ENCODE results near the gene EYS.
"Not testable (repeated sequence)": the region's sequence is repeated elsewhere in the genome, so short reads cannot be mapped to it uniquely, and the experiment has no call there.

EYS gene

DNA sequence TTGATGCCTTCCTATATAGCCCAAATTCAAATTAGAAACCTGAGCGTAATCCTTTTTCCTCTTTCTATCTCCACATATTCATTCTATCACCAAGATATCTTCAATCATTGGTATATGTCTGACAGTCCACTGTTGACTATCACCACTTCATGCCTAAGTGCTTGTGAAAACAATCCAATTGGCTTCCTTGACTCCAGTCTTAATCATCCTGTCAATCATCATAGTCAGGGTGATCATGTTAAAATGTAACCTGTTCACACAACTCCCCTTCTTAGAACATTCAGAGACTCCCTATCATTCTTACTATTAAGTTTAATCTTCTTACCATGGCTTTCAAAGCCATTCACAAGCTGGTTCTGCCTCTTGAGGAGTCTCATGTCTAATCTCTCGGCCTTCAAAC, 1454.8 kb downstream of the EYS start:
- no peak for TF ChIP-seq CTCF (IDR thresholded peaks at IDR 0.05; ENCODE audit: low read depth, low read length)
- no peak overlapping the region for H3K4me3 ChIP-seq (ENCODE audit: low read depth, low read length)

GRCh38 chr6:64250126-64250525, 1456.9 kb downstream of the EYS start:
- TF ChIP-seq CTCF (IDR thresholded peaks at IDR 0.05; ENCODE audit: low read depth, low read length) = peak; percentile 50; the same call in 1 of the 2 replicates
- H3K4me3 ChIP-seq (ENCODE audit: low read depth, low read length) = no peak overlapping the region

- H3K4me3 ChIP-seq (ENCODE audit: low read depth, low read length) = no peak overlapping the region
- TF ChIP-seq CTCF (IDR thresholded peaks at IDR 0.05; ENCODE audit: low read depth, low read length) = no peak
These were observed 1457.9 kb downstream of the EYS start for GRCh38 chr6:64249115-64249514.

- no peak for TF ChIP-seq CTCF (IDR thresholded peaks at IDR 0.05; ENCODE audit: low read depth, low read length)
These were observed 1463.4 kb downstream of the EYS start for GRCh38 chr6:64243618-64244017.

DNA sequence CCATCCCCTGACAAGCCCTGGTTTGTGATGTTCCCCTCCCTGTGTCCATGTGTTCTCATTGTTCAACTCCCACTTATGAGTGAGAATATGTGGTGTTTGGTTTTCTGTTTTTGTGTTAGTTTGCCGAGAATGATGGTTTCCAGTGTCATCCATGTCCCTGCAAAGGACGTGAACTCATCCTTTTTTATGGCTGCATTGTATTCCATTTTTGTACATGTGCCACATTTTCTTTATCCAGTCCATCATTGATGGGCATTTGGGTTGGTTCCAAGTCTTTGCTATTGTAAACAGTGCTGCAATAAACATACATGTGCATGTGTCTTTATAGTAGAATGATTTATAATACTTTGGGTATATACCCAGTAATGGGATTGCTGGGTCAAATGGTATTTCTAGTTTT, 1468.1 kb downstream of the EYS start:
- H3K4me3 ChIP-seq (ENCODE audit: low read depth, low read length) = not testable (repeated sequence)

More at GRCh38 chr6:64243618-64244017, 1463.4 kb downstream of the EYS start:
- H3K4me3 ChIP-seq (ENCODE audit: low read depth, low read length) = no peak overlapping the region

GRCh38 chr6:64238071-64238470, 1469.0 kb downstream of the EYS start:
- no peak for TF ChIP-seq CTCF (IDR thresholded peaks at IDR 0.05; ENCODE audit: low read depth, low read length)
- no peak overlapping the region for H3K4me3 ChIP-seq (ENCODE audit: low read depth, low read length)

- no peak overlapping the region for H3K4me3 ChIP-seq (ENCODE audit: low read depth, low read length)
- no peak for TF ChIP-seq CTCF (IDR thresholded peaks at IDR 0.05; ENCODE audit: low read depth, low read length)
These were observed 1473.3 kb downstream of the EYS start for GRCh38 chr6:64233746-64234145.

DNA sequence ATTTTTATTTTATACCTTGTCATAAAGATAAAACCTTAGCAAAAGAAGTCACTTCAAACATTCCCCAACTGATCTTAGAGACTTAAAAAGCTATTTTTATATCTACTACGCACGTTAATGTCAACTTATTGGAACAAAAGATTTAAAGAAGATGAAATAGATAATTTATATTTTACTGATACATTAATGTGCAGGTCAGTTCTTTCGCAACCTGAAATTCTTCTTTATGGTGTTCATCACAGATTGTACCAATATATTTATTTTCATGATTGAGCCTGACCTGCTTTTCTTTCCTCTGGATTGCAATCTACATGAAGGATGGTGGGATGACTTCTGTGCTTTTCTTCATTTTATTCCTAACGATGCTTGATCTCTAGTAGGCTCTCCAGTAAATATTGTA, 1475.1 kb downstream of the EYS start:
- no peak for TF ChIP-seq CTCF (IDR thresholded peaks at IDR 0.05; ENCODE audit: low read depth, low read length)
- no peak overlapping the region for H3K4me3 ChIP-seq (ENCODE audit: low read depth, low read length)
